SHP77 treated with DMSO at 0.1 percent for 48 hours (cell line): ENCODE measurements around the gene ESYT2.

ENCODE experiments used
- DNase-seq: peaks from one replicate; lab custom pipeline; 2025; lab: John Stamatoyannopoulos, UW

The ESYT2 gene

GRCh38 chr7:158743219-158743618 is 86.1 kb downstream of the ESYT2 start:
- no peak for DNase-seq

DNA sequence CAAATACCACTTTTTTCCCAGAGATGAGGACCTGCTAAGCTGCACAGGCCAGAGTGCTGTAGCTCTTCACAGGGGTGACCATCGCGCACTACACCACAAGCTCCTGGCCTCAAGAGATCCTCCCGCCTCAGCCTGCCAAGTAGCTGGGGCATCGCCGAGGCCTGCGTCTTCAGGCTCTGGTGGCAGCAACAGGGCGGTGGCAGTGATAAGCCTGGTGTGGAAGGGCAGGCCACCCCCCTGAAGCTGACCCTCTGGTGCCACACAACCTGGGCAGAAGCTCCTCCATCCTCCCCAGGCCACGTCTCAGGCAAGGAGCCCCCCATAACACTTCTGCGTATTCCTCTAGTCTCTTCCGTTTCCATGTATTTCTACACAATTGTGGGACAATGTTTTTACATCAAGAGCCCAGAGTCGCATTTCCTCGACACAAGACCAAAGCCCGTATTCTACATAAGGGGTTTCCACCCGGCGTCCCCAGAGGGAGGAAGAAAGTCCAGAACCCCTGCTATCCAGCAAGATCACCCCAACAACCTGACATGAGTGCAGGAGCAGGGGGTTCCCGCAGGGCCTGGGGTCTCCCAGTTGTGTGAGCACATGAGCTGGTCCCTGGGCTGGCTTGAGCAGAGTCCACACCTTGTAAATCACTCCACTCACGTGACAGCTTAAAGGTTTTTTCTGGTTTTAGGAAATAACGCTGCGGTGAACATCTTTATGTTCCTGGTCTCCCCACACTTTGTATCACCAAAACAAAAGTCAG is 87.1 kb downstream of the ESYT2 start:
- DNase-seq, result no peak

DNA sequence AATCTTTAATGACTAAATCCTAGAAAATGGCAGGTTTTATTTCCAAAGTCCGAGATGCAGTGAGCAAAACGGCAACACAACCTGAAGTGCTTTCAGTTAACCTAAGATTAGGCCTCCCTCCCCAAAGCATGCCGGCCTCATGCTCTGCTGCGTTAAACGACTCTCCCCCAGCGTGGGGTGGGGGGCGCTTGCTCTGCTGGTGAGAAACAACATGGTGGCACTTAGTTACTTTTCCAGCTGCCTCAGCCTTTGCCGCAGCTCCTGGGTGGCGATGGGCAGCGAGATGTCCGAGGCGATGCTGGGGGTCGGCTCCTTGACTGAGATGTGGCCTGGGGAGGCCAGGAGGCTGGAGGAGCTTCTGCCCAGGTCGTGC is 88.0 kb downstream of the ESYT2 start:
- no peak for DNase-seq

GRCh38 chr7:158740657-158741293 is 88.5 kb downstream of the ESYT2 start:
- DNase-seq, result no peak

DNA sequence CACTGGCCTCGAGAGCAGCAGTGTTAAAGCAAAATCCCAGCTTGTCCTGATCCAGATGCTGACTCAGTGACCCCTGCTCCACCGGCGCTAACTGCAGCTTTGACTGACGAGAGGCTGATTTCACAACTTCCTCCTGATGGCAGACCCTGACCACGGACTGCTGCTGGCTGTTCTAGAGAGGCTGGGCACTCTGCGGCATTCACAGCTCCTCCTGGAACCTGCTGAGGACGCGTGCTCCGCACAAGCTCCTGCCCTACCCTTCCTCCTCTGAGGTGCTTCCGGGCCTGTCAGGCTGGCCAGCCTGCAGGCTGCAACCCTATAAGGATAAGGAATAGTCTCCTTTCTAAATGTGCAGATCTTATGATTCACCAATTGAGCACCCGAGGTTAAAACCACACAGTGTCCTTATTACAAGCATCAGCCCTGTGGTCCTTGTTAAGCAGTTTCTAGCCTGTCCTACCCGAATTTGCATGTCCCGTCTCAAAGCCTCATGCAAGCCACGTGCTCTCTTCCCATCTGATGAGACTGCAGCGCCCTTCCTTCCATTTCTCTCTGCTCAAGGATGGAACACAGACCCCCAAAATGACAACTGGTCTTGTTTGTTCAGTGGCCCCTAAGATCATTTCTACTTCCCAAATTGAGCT is 89.2 kb downstream of the ESYT2 start:
- DNase-seq, result no peak

GRCh38 chr7:158738841-158739240 is 90.5 kb downstream of the ESYT2 start:
- DNase-seq, result no peak

GRCh38 chr7:158737064-158737695 is 92.1 kb downstream of the ESYT2 start:
- DNase-seq, result no peak

DNA sequence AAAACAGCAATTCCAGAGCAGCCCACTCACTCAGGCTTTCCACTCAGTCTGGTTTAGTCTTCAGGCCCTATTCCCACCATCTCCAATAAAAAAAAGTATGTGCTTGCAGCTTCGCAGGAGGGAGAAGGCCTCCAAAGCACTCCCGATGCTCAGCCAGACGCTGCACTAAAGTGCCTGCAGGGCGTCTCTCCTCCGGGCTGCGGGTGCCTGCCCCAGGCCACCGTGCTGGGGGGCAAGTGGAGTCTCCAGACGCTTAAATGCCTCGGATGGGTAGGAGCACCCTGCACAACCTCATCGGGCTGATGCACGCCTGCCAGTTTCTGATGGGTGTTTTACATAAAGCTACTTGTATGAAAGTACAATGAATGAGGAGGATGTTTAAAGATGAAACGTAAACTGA is 93.4 kb downstream of the ESYT2 start:
- DNase-seq, result no peak

- no peak for DNase-seq
Measured at GRCh38 chr7:158734861-158735260, 94.4 kb downstream of the ESYT2 start.

- no peak for DNase-seq
Measured at GRCh38 chr7:158733775-158734494, 95.4 kb downstream of the ESYT2 start.

DNA sequence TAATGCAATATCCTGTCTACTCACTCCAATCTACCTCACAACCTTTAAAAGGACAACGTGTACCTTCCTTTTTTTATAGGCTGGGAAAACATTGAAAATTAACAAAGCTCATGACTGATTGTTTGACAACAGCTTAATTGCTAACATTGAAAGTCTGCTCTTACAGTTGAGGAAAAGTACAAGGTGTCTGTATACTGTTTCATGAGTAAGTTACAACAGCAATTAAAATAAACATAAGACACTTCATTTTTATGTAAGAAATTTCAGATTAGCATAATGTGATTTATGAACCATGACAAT is 96.1 kb downstream of the ESYT2 start:
- no peak for DNase-seq

DNA sequence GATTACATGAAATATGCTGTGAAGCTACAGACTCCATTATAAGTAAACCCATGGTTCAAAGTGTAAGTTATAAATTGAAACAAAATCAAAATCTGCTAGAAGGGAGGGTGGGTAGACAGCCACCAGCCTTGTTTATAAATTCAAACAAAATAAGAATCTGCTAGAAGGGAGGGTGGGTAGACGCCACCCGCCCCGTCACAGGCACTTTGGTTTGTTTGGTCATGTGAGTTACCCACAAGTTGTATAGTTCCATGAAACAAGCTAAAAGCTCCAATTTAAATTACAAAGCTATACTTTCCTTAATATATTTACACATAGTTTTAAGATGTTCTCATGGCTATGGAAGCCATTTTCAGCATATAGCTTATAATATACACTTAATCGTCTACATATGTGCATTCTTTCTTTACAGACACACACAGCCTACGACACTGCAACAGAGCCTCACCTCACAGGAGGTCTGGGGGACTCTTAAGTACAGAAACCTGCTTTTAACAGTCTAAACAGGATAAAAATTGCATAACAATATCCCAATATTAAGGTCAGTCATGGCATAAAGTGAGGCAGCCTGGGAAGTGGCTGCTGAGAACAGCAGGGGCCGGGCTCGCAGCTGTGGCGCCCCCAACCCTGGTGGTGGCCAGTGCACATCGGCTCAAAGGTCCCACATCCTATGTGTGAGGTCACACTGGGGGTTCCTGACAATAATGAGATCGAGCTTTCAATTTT is 96.7 kb downstream of the ESYT2 start:
- DNase-seq, result no peak

DNA sequence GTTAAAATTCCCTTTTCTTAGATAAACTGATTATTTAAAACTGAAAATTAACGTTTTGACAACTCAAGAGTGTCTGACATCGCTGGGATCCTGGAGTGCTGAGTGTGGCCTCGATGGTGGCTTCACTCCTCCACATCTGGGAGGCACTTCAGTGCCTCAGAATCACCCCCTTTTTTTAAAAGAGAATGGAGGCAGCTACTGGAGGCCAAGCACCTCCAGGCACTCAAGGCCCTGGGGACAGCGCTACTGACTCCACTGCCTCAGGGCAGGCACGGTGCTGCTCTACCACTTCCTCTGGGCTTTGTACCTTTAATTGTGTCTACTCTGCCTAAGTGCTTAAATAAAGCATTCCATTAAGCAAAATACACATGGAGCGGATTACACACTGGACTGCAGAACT is 97.5 kb downstream of the ESYT2 start:
- no peak for DNase-seq

DNA sequence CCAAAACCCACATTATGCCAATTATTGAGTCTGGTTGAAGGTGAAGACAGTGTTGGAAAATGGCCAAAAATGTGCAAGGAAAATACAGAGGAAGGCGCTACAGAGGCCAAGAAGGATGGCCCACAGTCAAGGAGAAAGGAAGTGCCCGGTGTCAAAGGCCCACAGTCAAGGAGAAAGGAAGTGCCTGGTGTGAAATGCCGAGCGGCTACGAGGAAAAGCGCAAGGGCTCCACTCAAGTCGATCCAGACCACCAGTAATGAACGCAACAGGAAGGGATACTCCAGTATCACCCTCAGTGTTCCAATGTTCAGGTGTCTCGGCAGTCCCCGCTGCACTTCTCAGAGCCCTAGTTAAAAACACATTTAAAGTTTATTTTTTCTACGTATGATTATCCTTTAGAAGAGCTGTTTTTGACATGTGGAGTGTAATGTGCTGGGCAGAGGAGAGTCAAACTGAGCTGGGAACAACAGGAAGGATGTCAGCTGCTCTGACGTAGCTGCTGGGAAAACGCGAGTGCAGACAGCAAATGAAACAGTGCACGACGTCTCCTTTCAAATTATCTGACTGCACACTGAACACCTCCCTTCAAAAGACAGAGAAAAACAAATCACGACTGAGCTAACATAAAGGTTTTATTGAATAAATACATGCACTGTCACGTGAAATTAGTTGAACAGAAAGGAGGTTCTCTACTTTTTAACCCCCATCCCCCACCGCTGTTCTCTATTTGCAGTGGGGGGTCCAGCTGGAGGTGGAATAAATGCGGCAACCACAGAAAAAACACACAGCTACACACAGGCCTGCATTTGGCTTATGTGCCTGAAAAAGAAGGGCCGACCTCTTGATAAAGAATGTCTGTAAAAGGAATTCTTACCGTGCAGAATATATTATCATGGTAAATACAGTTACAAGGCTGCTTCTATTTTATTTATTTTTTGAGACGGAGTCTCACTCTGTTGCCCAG is 98.6 kb downstream of the ESYT2 start:
- DNase-seq, result no peak

GRCh38 chr7:158729646-158730382 is 99.5 kb downstream of the ESYT2 start:
- no peak for DNase-seq

GRCh38 chr7:158728911-158729645 is 100.2 kb downstream of the ESYT2 start:
- no peak for DNase-seq

GRCh38 chr7:158727690-158728089 is 101.6 kb downstream of the ESYT2 start:
- no peak for DNase-seq

- DNase-seq, result no peak
Measured at GRCh38 chr7:158726277-158726807, 103.0 kb downstream of the ESYT2 start.

- no peak for DNase-seq
Measured at GRCh38 chr7:158725506-158725800, 103.9 kb downstream of the ESYT2 start.
